Measurements from ENCODE around the gene DGKH. TPM values are rescaled to one million over a fixed set of nuclear protein-coding genes. Genes with fewer than 3 reads are reported as not detected.
"Not testable (repeated sequence)": the region's sequence is repeated elsewhere in the genome, so short reads cannot be mapped to it uniquely, and the experiment has no call there.

Gene DGKH
- total RNA-seq, 1 donor from 2014 or later = 8.4 TPM

- Histone ChIP-seq H3K4me3 (ENCODE audit: low read length in 3 of 3) (no peak overlapping the region), H3K9ac (ENCODE audit: low read depth in 1 of 3, low read length in 3 of 3) (no peak overlapping the region), H3K36me3 (ENCODE audit: control insufficient read depth in 3 of 3, insufficient read depth in 3 of 3, low read length in 3 of 3) (peaks cover 0 to 7% (median 3%) of the 10 kb centered on the region in 3 donors), H3K27me3 (ENCODE audit: control insufficient read depth in 3 of 3, insufficient read depth in 3 of 3, low read length in 3 of 3) (no peaks in the 10 kb centered on the region), H3K4me1 (ENCODE audit: control insufficient read depth in 3 of 3, insufficient read depth in 3 of 3, low read length in 3 of 3) (no peaks in the 10 kb centered on the region), H3K27ac (ENCODE audit: low read depth, low read length) (no peak overlapping the region), H3K9me3 (ENCODE audit: control insufficient read depth in 3 of 3, low read length in 3 of 3) (no peaks in the 10 kb centered on the region)
These were observed 166.0 kb downstream of the DGKH start for GRCh38 chr13:42214446-42214845.

GRCh38 chr13:42215578-42216421, 167.4 kb downstream of the DGKH start:
- H3K9ac ChIP-seq (ENCODE audit: low read depth in 1 of 3, low read length in 3 of 3) = no peak overlapping the region
- no peaks in the 10 kb centered on the region for H3K27me3 ChIP-seq (ENCODE audit: control insufficient read depth in 3 of 3, insufficient read depth in 3 of 3, low read length in 3 of 3)
- H3K4me1 ChIP-seq (ENCODE audit: control insufficient read depth in 3 of 3, insufficient read depth in 3 of 3, low read length in 3 of 3) = no peaks in the 10 kb centered on the region
- H3K4me3 ChIP-seq (ENCODE audit: low read length in 3 of 3) = no peak overlapping the region
- H3K36me3 ChIP-seq (ENCODE audit: control insufficient read depth in 3 of 3, insufficient read depth in 3 of 3, low read length in 3 of 3) = peaks cover 0 to 5% (median 4%) of the 10 kb centered on the region in 3 donors
- no peaks in the 10 kb centered on the region for H3K9me3 ChIP-seq (ENCODE audit: control insufficient read depth in 3 of 3, low read length in 3 of 3)
- H3K27ac ChIP-seq (ENCODE audit: low read depth, low read length) = no peak overlapping the region

GRCh38 chr13:42216422-42216735, 167.9 kb downstream of the DGKH start:
- peaks cover 0 to 10% (median 5%) of the 10 kb centered on the region in 3 donors for H3K36me3 ChIP-seq (ENCODE audit: control insufficient read depth in 3 of 3, insufficient read depth in 3 of 3, low read length in 3 of 3)
- no peak overlapping the region for H3K4me3 ChIP-seq (ENCODE audit: low read length in 3 of 3)

GRCh38 chr13:42218576-42218975, 170.1 kb downstream of the DGKH start:
- Histone ChIP-seq H3K9ac (ENCODE audit: low read depth in 1 of 3, low read length in 3 of 3) (no peak overlapping the region), H3K9me3 (ENCODE audit: control insufficient read depth in 3 of 3, low read length in 3 of 3) (no peaks in the 10 kb centered on the region), H3K27ac (ENCODE audit: low read depth, low read length) (no peak overlapping the region), H3K4me1 (ENCODE audit: control insufficient read depth in 3 of 3, insufficient read depth in 3 of 3, low read length in 3 of 3) (no peaks in the 10 kb centered on the region), H3K27me3 (ENCODE audit: control insufficient read depth in 3 of 3, insufficient read depth in 3 of 3, low read length in 3 of 3) (no peaks in the 10 kb centered on the region), H3K4me3 (ENCODE audit: low read length in 3 of 3) (no peak overlapping the region), H3K36me3 (ENCODE audit: control insufficient read depth in 3 of 3, insufficient read depth in 3 of 3, low read length in 3 of 3) (peaks cover 0 to 10% (median 3%) of the 10 kb centered on the region in 3 donors)

More at GRCh38 chr13:42216422-42216735, 167.9 kb downstream of the DGKH start:
- Histone ChIP-seq H3K27ac (ENCODE audit: low read depth, low read length) (no peak overlapping the region), H3K9ac (ENCODE audit: low read depth in 1 of 3, low read length in 3 of 3) (no peak overlapping the region), H3K9me3 (ENCODE audit: control insufficient read depth in 3 of 3, low read length in 3 of 3) (no peaks in the 10 kb centered on the region), H3K4me1 (ENCODE audit: control insufficient read depth in 3 of 3, insufficient read depth in 3 of 3, low read length in 3 of 3) (no peaks in the 10 kb centered on the region), H3K27me3 (ENCODE audit: control insufficient read depth in 3 of 3, insufficient read depth in 3 of 3, low read length in 3 of 3) (no peaks in the 10 kb centered on the region)

- Histone ChIP-seq H3K36me3 (ENCODE audit: control insufficient read depth in 3 of 3, insufficient read depth in 3 of 3, low read length in 3 of 3) (peaks cover 0 to 10% (median 3%) of the 10 kb centered on the region in 3 donors), H3K9ac (ENCODE audit: low read depth in 1 of 3, low read length in 3 of 3) (no peak overlapping the region), H3K4me1 (ENCODE audit: control insufficient read depth in 3 of 3, insufficient read depth in 3 of 3, low read length in 3 of 3) (no peaks in the 10 kb centered on the region), H3K27ac (ENCODE audit: low read depth, low read length) (no peak overlapping the region), H3K27me3 (ENCODE audit: control insufficient read depth in 3 of 3, insufficient read depth in 3 of 3, low read length in 3 of 3) (no peaks in the 10 kb centered on the region), H3K4me3 (ENCODE audit: low read length in 3 of 3) (no peak overlapping the region), H3K9me3 (ENCODE audit: control insufficient read depth in 3 of 3, low read length in 3 of 3) (no peaks in the 10 kb centered on the region)
These were observed 170.6 kb downstream of the DGKH start for GRCh38 chr13:42219051-42219450.

GRCh38 chr13:42219876-42220275, 171.4 kb downstream of the DGKH start:
- Histone ChIP-seq H3K4me1 (ENCODE audit: control insufficient read depth in 3 of 3, insufficient read depth in 3 of 3, low read length in 3 of 3) (no peaks in the 10 kb centered on the region), H3K4me3 (ENCODE audit: low read length in 3 of 3) (no peak overlapping the region), H3K27ac (ENCODE audit: low read depth, low read length) (no peak overlapping the region), H3K9me3 (ENCODE audit: control insufficient read depth in 3 of 3, low read length in 3 of 3) (no peaks in the 10 kb centered on the region), H3K27me3 (ENCODE audit: control insufficient read depth in 3 of 3, insufficient read depth in 3 of 3, low read length in 3 of 3) (no peaks in the 10 kb centered on the region), H3K9ac (ENCODE audit: low read depth in 1 of 3, low read length in 3 of 3) (no peak overlapping the region), H3K36me3 (ENCODE audit: control insufficient read depth in 3 of 3, insufficient read depth in 3 of 3, low read length in 3 of 3) (peaks cover 0 to 10% (median 3%) of the 10 kb centered on the region in 3 donors)

GRCh38 chr13:42221121-42221765, 172.8 kb downstream of the DGKH start:
- no peak overlapping the region for H3K9ac ChIP-seq (ENCODE audit: low read depth in 1 of 3, low read length in 3 of 3)
- H3K4me3 ChIP-seq (ENCODE audit: low read length in 3 of 3) = no peak overlapping the region
- H3K27me3 ChIP-seq (ENCODE audit: control insufficient read depth in 3 of 3, insufficient read depth in 3 of 3, low read length in 3 of 3) = no peaks in the 10 kb centered on the region
- no peak overlapping the region for H3K27ac ChIP-seq (ENCODE audit: low read depth, low read length)
- no peaks in the 10 kb centered on the region for H3K4me1 ChIP-seq (ENCODE audit: control insufficient read depth in 3 of 3, insufficient read depth in 3 of 3, low read length in 3 of 3)
- peaks cover 0 to 7% (median 0%) of the 10 kb centered on the region in 3 donors for H3K36me3 ChIP-seq (ENCODE audit: control insufficient read depth in 3 of 3, insufficient read depth in 3 of 3, low read length in 3 of 3)
- H3K9me3 ChIP-seq (ENCODE audit: control insufficient read depth in 3 of 3, low read length in 3 of 3) = no peaks in the 10 kb centered on the region

- Histone ChIP-seq H3K4me1 (ENCODE audit: control insufficient read depth in 3 of 3, insufficient read depth in 3 of 3, low read length in 3 of 3) (no peaks in the 10 kb centered on the region), H3K4me3 (ENCODE audit: low read length in 3 of 3) (no peak overlapping the region), H3K9ac (ENCODE audit: low read depth in 1 of 3, low read length in 3 of 3) (no peak overlapping the region), H3K27me3 (ENCODE audit: control insufficient read depth in 3 of 3, insufficient read depth in 3 of 3, low read length in 3 of 3) (no peaks in the 10 kb centered on the region), H3K36me3 (ENCODE audit: control insufficient read depth in 3 of 3, insufficient read depth in 3 of 3, low read length in 3 of 3) (peaks cover 0 to 7% (median 0%) of the 10 kb centered on the region in 3 donors), H3K27ac (ENCODE audit: low read depth, low read length) (no peak overlapping the region), H3K9me3 (ENCODE audit: control insufficient read depth in 3 of 3, low read length in 3 of 3) (no peaks in the 10 kb centered on the region)
These were observed 175.2 kb downstream of the DGKH start for GRCh38 chr13:42223681-42224080.

GRCh38 chr13:42225051-42225450, 176.6 kb downstream of the DGKH start:
- Histone ChIP-seq H3K4me3 (ENCODE audit: low read length in 3 of 3) (no peak overlapping the region), H3K27ac (ENCODE audit: low read depth, low read length) (no peak overlapping the region), H3K4me1 (ENCODE audit: control insufficient read depth in 3 of 3, insufficient read depth in 3 of 3, low read length in 3 of 3) (no peaks in the 10 kb centered on the region), H3K9ac (ENCODE audit: low read depth in 1 of 3, low read length in 3 of 3) (no peak overlapping the region), H3K27me3 (ENCODE audit: control insufficient read depth in 3 of 3, insufficient read depth in 3 of 3, low read length in 3 of 3) (no peaks in the 10 kb centered on the region), H3K36me3 (ENCODE audit: control insufficient read depth in 3 of 3, insufficient read depth in 3 of 3, low read length in 3 of 3) (peaks cover 0 to 7% (median 0%) of the 10 kb centered on the region in 3 donors), H3K9me3 (ENCODE audit: control insufficient read depth in 3 of 3, low read length in 3 of 3) (no peaks in the 10 kb centered on the region)

- not testable (repeated sequence) for H3K27ac ChIP-seq (ENCODE audit: low read depth, low read length); H3K27me3 ChIP-seq (ENCODE audit: control insufficient read depth in 3 of 3, insufficient read depth in 3 of 3, low read length in 3 of 3); H3K4me3 ChIP-seq (ENCODE audit: low read length in 3 of 3); H3K36me3 ChIP-seq (ENCODE audit: control insufficient read depth in 3 of 3, insufficient read depth in 3 of 3, low read length in 3 of 3); H3K4me1 ChIP-seq (ENCODE audit: control insufficient read depth in 3 of 3, insufficient read depth in 3 of 3, low read length in 3 of 3); H3K9me3 ChIP-seq (ENCODE audit: control insufficient read depth in 3 of 3, low read length in 3 of 3); H3K9ac ChIP-seq (ENCODE audit: low read depth in 1 of 3, low read length in 3 of 3)
These were observed 178.3 kb downstream of the DGKH start for GRCh38 chr13:42226759-42227158.

Measured in skeletal muscle tissue (tissue), 4 donors.